WTC11 (cell line): Measurements from ENCODE around the gene RUNX2. TPM values are rescaled to one million over a fixed set of nuclear protein-coding genes. Genes with fewer than 3 reads are reported as not detected.

Experiments
- ATAC-seq: fragments of 200-7000 bp; cut with Tn5 transposase; 2 replicates; pipeline ENCODE4 v1.10.0; 2021; ENCODE audit warnings: mild to moderate bottlenecking, moderate library complexity
- CTCF ChIA-PET: fragments of 300-600 bp; sonication (Branson Sonifier 250); formaldehyde crosslinking; loops from one replicate; lab custom pipeline; 2021; ENCODE audit warnings: antibody characterized with exemption; lab: Charles Lee
- POLR2A ChIA-PET: fragments of 350-600 bp; sonication (Branson Sonifier 250); formaldehyde crosslinking; loops from one replicate; lab custom pipeline; 2021; ENCODE audit warnings: antibody characterized with exemption; lab: Charles Lee
- DNase-seq: peaks from one replicate; pipeline ENCODE4 v3.0.0; 2021; ENCODE audit warnings: low spot score
- H3K27ac Mint-ChIP-seq: 2 replicates; pipeline ENCODE4 v1.8.0; 2021; ENCODE audit warnings: mixed read lengths
- H3K27me3 Mint-ChIP-seq: 2 replicates; pipeline ENCODE4 v1.8.0; 2021; ENCODE audit warnings: low read depth, mild to moderate bottlenecking, moderate library complexity, mixed read lengths
- H3K36me3 Mint-ChIP-seq: 2 replicates; pipeline ENCODE4 v1.8.0; 2021; ENCODE audit warnings: mixed read lengths
- H3K4me1 Mint-ChIP-seq: 2 replicates; pipeline ENCODE4 v1.8.0; 2022; ENCODE audit warnings: mixed read lengths
- H3K4me3 Mint-ChIP-seq: 2 replicates; pipeline ENCODE4 v1.8.0; 2021; ENCODE audit warnings: mild to moderate bottlenecking, moderate library complexity, mixed read lengths
- H3K9me3 Mint-ChIP-seq: 2 replicates; pipeline ENCODE4 v1.8.0; 2021; ENCODE audit warnings: mixed read lengths
- ATF2 ChIP-seq: sonication (generic); formaldehyde crosslinking; IDR thresholded peaks from 2 replicates; pipeline ENCODE4 v1.8.1; 2022; ENCODE audit warnings: low read depth, missing genetic modification reagents, borderline replicate concordance
- CTCF ChIP-seq: fragments of 200-600 bp; IDR thresholded peaks from 2 replicates; pipeline ENCODE4 v1.8.0; 2022; ENCODE audit warnings: antibody characterized with exemption
- FOXK1 ChIP-seq: sonication (generic); formaldehyde crosslinking; IDR thresholded peaks from 2 replicates; pipeline ENCODE4 v1.8.0; 2022; ENCODE audit warnings: mild to moderate bottlenecking, moderate library complexity, missing genetic modification reagents
- NR1H2 ChIP-seq: sonication (generic); formaldehyde crosslinking; IDR thresholded peaks from 2 replicates; pipeline ENCODE4 v1.9.0; 2021; ENCODE audit warnings: mild to moderate bottlenecking, moderate library complexity, missing genetic modification reagents
- PREB ChIP-seq: sonication (generic); formaldehyde crosslinking; IDR thresholded peaks from 2 replicates; pipeline ENCODE4 v1.8.1; 2022; ENCODE audit warnings: mild to moderate bottlenecking, missing genetic modification reagents, moderate library complexity, borderline replicate concordance
- PRRX2 ChIP-seq: fragments of 250-450 bp; sonication (Bioruptor Pico); IDR thresholded peaks from 2 replicates; pipeline ENCODE4 v1.8.0; 2021; ENCODE audit warnings: mild to moderate bottlenecking
- RELA ChIP-seq: sonication (generic); formaldehyde crosslinking; IDR thresholded peaks from 2 replicates; pipeline ENCODE4 v1.8.1; 2022; ENCODE audit warnings: missing genetic modification reagents, mild to moderate bottlenecking, borderline replicate concordance
- SMAD4 ChIP-seq: sonication (generic); formaldehyde crosslinking; IDR thresholded peaks from 2 replicates; pipeline ENCODE4 v1.8.0; 2022; ENCODE audit warnings: mild to moderate bottlenecking, missing genetic modification reagents
- TCF7 ChIP-seq: sonication (generic); formaldehyde crosslinking; IDR thresholded peaks from 2 replicates; pipeline ENCODE4 v1.8.0; 2022; ENCODE audit warnings: mild to moderate bottlenecking, low read depth, missing genetic modification reagents, moderate library complexity
- ZNF671 ChIP-seq: fragments of 250-450 bp; sonication (Bioruptor Pico); IDR thresholded peaks from 2 replicates; pipeline ENCODE4 v1.8.0; 2021; ENCODE audit warnings: mild to moderate bottlenecking
- ZSCAN18 ChIP-seq: fragments of 250-450 bp; sonication (Bioruptor Pico); IDR thresholded peaks from 2 replicates; pipeline ENCODE4 v2.1.2; 2022; ENCODE audit warnings: mild to moderate bottlenecking, moderate library complexity
- total RNA-seq: library from RNA; stranded (reverse); gene quantifications from 3 replicates; pipeline ENCODE4 v1.2.3, GENCODE V29; 2021
- TF ChIP-seq, protein P1 (sequence below): sonication (generic); formaldehyde crosslinking; IDR thresholded peaks from 2 replicates; pipeline ENCODE4 v1.8.0; 2022; ENCODE audit warnings: mild to moderate bottlenecking, missing genetic modification reagents
- TF ChIP-seq, protein P2 (sequence below): sonication (generic); formaldehyde crosslinking; IDR thresholded peaks from 2 replicates; pipeline ENCODE4 v1.8.1; 2023; ENCODE audit warnings: mild to moderate bottlenecking, moderate library complexity, missing genetic modification reagents

The RUNX2 gene
- total RNA-seq, 1 experiment from 2014 or later: 0.28 TPM

GRCh38 chr6:45590696-45591184 is 262.6 kb downstream of the RUNX2 start:
- ATAC-seq: no peak
- H3K36me3 Mint-ChIP-seq: no peaks in the 10 kb centered on the region
- no peak overlapping the region for H3K4me3 Mint-ChIP-seq

GRCh38 chr6:45591306-45591705 is 263.2 kb downstream of the RUNX2 start:
- Mint-ChIP-seq H3K4me1 (peaks cover 16% of the 10 kb centered on the region), H3K36me3 (no peaks in the 10 kb centered on the region), H3K27ac (no peak overlapping the region), H3K4me3 (no peak overlapping the region), H3K27me3 (no peaks in the 10 kb centered on the region), H3K9me3 (no peaks in the 10 kb centered on the region)
- ChIA-PET CTCF (interaction anchor here (0.6 kb wide), 1 partner anchor 148 kb away, joined by 3 read pairs; no protein-coding TSS in a partner anchor), POLR2A (no interaction called here)
- ATAC-seq: no peak
- DNase-seq: no peak
- TF ChIP-seq, protein P1, sequence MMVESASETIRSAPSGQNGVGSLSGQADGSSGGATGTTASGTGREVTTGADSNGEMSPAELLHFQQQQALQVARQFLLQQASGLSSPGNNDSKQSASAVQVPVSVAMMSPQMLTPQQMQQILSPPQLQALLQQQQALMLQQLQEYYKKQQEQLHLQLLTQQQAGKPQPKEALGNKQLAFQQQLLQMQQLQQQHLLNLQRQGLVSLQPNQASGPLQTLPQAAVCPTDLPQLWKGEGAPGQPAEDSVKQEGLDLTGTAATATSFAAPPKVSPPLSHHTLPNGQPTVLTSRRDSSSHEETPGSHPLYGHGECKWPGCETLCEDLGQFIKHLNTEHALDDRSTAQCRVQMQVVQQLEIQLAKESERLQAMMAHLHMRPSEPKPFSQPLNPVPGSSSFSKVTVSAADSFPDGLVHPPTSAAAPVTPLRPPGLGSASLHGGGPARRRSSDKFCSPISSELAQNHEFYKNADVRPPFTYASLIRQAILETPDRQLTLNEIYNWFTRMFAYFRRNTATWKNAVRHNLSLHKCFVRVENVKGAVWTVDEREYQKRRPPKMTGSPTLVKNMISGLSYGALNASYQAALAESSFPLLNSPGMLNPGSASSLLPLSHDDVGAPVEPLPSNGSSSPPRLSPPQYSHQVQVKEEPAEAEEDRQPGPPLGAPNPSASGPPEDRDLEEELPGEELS: no peak
- no peak for TF ChIP-seq PREB
- TF ChIP-seq FOXK1 (CRISPR knock-in tag): no peak
- TF ChIP-seq TCF7 (CRISPR knock-in tag): no peak
- TF ChIP-seq SMAD4 (CRISPR knock-in tag): no peak
- TF ChIP-seq ZNF671 (CRISPR knock-in tag): no peak
- no peak for TF ChIP-seq ZSCAN18 (CRISPR knock-in tag)
- TF ChIP-seq PRRX2 (CRISPR knock-in tag): no peak

More at GRCh38 chr6:45590696-45591184, 262.6 kb downstream of the RUNX2 start:
- no peaks in the 10 kb centered on the region for H3K9me3 Mint-ChIP-seq
- TF ChIP-seq ATF2 (CRISPR knock-in tag) (no peak), RELA (CRISPR knock-in tag) (no peak), NR1H2 (CRISPR knock-in tag) (no peak), CTCF (no peak)
- TF ChIP-seq, protein P2, sequence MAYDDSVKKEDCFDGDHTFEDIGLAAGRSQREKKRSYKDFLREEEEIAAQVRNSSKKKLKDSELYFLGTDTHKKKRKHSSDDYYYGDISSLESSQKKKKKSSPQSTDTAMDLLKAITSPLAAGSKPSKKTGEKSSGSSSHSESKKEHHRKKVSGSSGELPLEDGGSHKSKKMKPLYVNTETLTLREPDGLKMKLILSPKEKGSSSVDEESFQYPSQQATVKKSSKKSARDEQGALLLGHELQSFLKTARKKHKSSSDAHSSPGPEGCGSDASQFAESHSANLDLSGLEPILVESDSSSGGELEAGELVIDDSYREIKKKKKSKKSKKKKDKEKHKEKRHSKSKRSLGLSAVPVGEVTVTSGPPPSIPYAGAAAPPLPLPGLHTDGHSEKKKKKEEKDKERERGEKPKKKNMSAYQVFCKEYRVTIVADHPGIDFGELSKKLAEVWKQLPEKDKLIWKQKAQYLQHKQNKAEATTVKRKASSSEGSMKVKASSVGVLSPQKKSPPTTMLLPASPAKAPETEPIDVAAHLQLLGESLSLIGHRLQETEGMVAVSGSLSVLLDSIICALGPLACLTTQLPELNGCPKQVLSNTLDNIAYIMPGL (CRISPR knock-in tag): no peak
- TF ChIP-seq, all 79 proteins: peak for 0
- Mint-ChIP-seq H3K27me3 (no peaks in the 10 kb centered on the region), H3K4me1 (peaks cover 18% of the 10 kb centered on the region), H3K27ac (no peak overlapping the region; the same call in 1 of the 2 replicates)
- CTCF ChIA-PET: interaction anchor here (0.6 kb wide), 1 partner anchor 148 kb away, joined by 3 read pairs; no protein-coding TSS in a partner anchor
- POLR2A ChIA-PET: no interaction called here
- no peak for DNase-seq
